K562 (cell line): ENCODE data around the gene TSPAN15. TPM values are rescaled to one million over a fixed set of nuclear protein-coding genes. Genes with fewer than 3 reads are reported as not detected.
A peak's percentile ranks its signal among the peaks of the same experiment; 100 is the strongest.

Experiments used
- BHLHE40 ChIP-seq: IDR thresholded peaks from 2 replicates; pipeline ENCODE4 v1.6.1; 2011; ENCODE audit warnings: low read length, improper control_type of control experiment
- CC2D1A ChIP-seq: fragments of 450-650 bp; IDR thresholded peaks from 2 replicates; pipeline ENCODE4 v1.6.1; 2017; ENCODE audit warnings: mild to moderate bottlenecking
- CTBP1 ChIP-seq: fragments of 450-650 bp; IDR thresholded peaks from 2 replicates; pipeline ENCODE4 v1.6.1; 2016; ENCODE audit warnings: borderline replicate concordance
- CTCFL ChIP-seq: IDR thresholded peaks from 2 replicates; pipeline ENCODE4 v1.6.1; 2011; ENCODE audit warnings: borderline replicate concordance, low read depth, mild to moderate bottlenecking, moderate library complexity, low read length; ENCODE audit not compliant: insufficient read depth, poor library complexity, severe bottlenecking
- RCOR1 ChIP-seq, 2 experiments: IDR thresholded peaks; 2 replicates each; pipeline ENCODE4 v1.6.1; 2012; ENCODE audit warnings: low read depth in 2 of 2, low read length in 2 of 2, borderline replicate concordance in 1 of 2, improper control_type of control experiment in 1 of 2
- RFX1 ChIP-seq: fragments of 450-650 bp; IDR thresholded peaks from 2 replicates; pipeline ENCODE4 v1.6.1; 2016; ENCODE audit warnings: mild to moderate bottlenecking, moderate library complexity
- SOX6 ChIP-seq: fragments of 450-650 bp; IDR thresholded peaks from 2 replicates; pipeline ENCODE4 v1.6.1; 2014; ENCODE audit warnings: mild to moderate bottlenecking
- SRF ChIP-seq, 2 experiments: fragments of 250-450, 450-650 bp in 1 of 2; sonication (Bioruptor Pico) in 1 of 2; sonication (generic) in 1 of 2; formaldehyde crosslinking; IDR thresholded peaks; 2 replicates each; pipeline versions ENCODE4 v1.5.0 to v1.5.1; 2020 to 2022; ENCODE audit warnings: mild to moderate bottlenecking in 1 of 2, missing genetic modification reagents in 1 of 2
- STAG1 ChIP-seq: sonication (generic); formaldehyde crosslinking; IDR thresholded peaks from 2 replicates; pipeline ENCODE4 v1.5.0; 2020; ENCODE audit warnings: missing genetic modification reagents, borderline replicate concordance
- ZNF124 ChIP-seq: sonication (generic); formaldehyde crosslinking; IDR thresholded peaks from 2 replicates; pipeline ENCODE4 v1.8.1; 2022; ENCODE audit warnings: missing genetic modification reagents
- polyA plus RNA-seq, 8 experiments: library from polyadenylated mRNA; depleted of rRNA in 4 of 8; stranded (reverse) in 5 of 8; unstranded in 3 of 8; fragments of >200 nt; fragmentation: Nextera tagmentation in 2 of 8; fragmentation: Illumina TruSeq in 1 of 8; extraction: Ambion mirVana in 2 of 8; extraction: Trizol in 1 of 8; gene quantifications; 2 replicates each; pipeline versions ENCODE4 v1.2.1 to v1.2.3, GENCODE V29; 2011 to 2014; ENCODE audit warnings: inconsistent platforms in 1 of 8, missing spikeins in 1 of 8
- total RNA-seq, 7 experiments: library from RNA; depleted of rRNA in 6 of 7; stranded (reverse); fragments of >200 nt in 6 of 7; fragmentation: Illumina TruSeq in 2 of 7; extraction: Trizol in 2 of 7; gene quantifications; 2 replicates each; pipeline versions ENCODE4 v1.2.1 to v1.2.3, GENCODE V29; 2011 to 2021; ENCODE audit warnings: low replicate concordance in 1 of 7
- TF ChIP-seq, protein P1 (sequence below), 3 experiments: IDR thresholded peaks in 2 of 3; conservative IDR thresholded peaks in 1 of 3; 2 replicates each; pipeline ENCODE4 v1.5.1; 2011 to 2012; ENCODE audit warnings: low read length in 3 of 3, mild to moderate bottlenecking in 3 of 3, control low read depth in 2 of 3, improper control_type of control experiment in 1 of 3, inconsistent platforms in 1 of 3, low read depth in 1 of 3, mixed read lengths in 1 of 3, moderate library complexity in 1 of 3; ENCODE audit not compliant: insufficient read depth in 2 of 3
- TF ChIP-seq, protein P2 (sequence below), 2 experiments: fragments of 450-650 bp; formaldehyde crosslinking in 1 of 2; IDR thresholded peaks; 2 replicates each; pipeline versions ENCODE4 v1.4.0 to v1.6.1; 2014 to 2020; ENCODE audit warnings: mild to moderate bottlenecking in 2 of 2, borderline replicate concordance in 1 of 2, low read depth in 1 of 2

TSPAN15 gene
- total and polyA plus RNA-seq, 9 of the 15 experiments (the other 6 are each of a cell fraction or from before 2014, with no cell fraction given) = 0.33 to 1.0 (median 0.45) TPM; not detected in 2

DNA sequence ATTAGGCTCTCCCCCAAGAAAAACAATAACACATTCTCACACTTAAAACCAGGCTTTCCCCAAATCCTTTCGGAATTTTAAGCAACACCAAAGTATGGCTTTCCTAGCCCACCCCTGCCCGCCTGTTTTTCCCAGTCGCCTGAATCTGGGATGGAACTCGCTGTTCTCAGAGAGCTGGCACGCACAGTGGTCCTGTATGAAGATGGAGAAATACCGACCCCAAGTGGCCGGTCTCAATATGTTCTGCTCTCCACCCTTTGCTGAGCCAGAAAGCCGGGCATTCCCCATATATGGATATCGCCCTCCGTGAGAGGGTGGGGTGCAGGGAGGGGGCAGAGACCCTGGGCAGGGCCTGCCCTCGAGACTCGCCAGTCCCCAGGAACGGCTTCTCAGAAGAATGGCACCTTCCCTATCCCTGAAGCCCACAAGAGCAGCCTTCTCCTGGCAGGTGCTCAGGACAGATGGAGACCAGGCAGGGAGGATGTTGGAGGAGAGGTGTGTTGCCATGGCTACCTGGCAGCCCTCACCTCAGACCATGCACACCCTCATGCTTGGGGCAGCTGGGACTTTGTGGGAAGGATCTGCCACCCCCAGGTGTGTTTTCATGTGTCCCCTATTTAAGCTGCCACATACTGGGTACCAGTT lies 37.9 kb upstream of the TSPAN15 start (continued):
- TF ChIP-seq, protein P1, sequence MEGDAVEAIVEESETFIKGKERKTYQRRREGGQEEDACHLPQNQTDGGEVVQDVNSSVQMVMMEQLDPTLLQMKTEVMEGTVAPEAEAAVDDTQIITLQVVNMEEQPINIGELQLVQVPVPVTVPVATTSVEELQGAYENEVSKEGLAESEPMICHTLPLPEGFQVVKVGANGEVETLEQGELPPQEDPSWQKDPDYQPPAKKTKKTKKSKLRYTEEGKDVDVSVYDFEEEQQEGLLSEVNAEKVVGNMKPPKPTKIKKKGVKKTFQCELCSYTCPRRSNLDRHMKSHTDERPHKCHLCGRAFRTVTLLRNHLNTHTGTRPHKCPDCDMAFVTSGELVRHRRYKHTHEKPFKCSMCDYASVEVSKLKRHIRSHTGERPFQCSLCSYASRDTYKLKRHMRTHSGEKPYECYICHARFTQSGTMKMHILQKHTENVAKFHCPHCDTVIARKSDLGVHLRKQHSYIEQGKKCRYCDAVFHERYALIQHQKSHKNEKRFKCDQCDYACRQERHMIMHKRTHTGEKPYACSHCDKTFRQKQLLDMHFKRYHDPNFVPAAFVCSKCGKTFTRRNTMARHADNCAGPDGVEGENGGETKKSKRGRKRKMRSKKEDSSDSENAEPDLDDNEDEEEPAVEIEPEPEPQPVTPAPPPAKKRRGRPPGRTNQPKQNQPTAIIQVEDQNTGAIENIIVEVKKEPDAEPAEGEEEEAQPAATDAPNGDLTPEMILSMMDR (IDR thresholded peaks at IDR 0.05 in 2 of 3, conservative IDR thresholded peaks at IDR 0.05 in 1 of 3; ENCODE audit: insufficient read depth in 2 of 3, low read depth in 1 of 3, low read length in 3 of 3) = peak; percentile 82 to 89 (median 85)
- TF ChIP-seq RFX1 = peak; percentile 77
- no peak for TF ChIP-seq CTCFL
- peak; percentile 9; the same call in 1 of the 2 replicates for TF ChIP-seq BHLHE40
- TF ChIP-seq CC2D1A = 0 out of 2 replicates have a peak, but pooled peaks have one; percentile 15
- peak; percentile 92 for TF ChIP-seq STAG1 (CRISPR knock-in tag)
- TF ChIP-seq ZNF124 (CRISPR knock-in tag) = no peak
- TF ChIP-seq, protein P2, sequence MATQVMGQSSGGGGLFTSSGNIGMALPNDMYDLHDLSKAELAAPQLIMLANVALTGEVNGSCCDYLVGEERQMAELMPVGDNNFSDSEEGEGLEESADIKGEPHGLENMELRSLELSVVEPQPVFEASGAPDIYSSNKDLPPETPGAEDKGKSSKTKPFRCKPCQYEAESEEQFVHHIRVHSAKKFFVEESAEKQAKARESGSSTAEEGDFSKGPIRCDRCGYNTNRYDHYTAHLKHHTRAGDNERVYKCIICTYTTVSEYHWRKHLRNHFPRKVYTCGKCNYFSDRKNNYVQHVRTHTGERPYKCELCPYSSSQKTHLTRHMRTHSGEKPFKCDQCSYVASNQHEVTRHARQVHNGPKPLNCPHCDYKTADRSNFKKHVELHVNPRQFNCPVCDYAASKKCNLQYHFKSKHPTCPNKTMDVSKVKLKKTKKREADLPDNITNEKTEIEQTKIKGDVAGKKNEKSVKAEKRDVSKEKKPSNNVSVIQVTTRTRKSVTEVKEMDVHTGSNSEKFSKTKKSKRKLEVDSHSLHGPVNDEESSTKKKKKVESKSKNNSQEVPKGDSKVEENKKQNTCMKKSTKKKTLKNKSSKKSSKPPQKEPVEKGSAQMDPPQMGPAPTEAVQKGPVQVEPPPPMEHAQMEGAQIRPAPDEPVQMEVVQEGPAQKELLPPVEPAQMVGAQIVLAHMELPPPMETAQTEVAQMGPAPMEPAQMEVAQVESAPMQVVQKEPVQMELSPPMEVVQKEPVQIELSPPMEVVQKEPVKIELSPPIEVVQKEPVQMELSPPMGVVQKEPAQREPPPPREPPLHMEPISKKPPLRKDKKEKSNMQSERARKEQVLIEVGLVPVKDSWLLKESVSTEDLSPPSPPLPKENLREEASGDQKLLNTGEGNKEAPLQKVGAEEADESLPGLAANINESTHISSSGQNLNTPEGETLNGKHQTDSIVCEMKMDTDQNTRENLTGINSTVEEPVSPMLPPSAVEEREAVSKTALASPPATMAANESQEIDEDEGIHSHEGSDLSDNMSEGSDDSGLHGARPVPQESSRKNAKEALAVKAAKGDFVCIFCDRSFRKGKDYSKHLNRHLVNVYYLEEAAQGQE (IDR thresholded peaks at IDR 0.05; ENCODE audit: borderline replicate concordance) = peak; percentile 50; the same call in 1 of the 2 replicates
- TF ChIP-seq, protein P2 (CRISPR knock-in tag; IDR thresholded peaks at IDR 0.05; ENCODE audit: low read depth) = no peak
- 0 out of 2 replicates have a peak, but pooled peaks have one; percentile 10 for TF ChIP-seq CTBP1
- TF ChIP-seq SOX6 = no peak
- TF ChIP-seq RCOR1 (IDR thresholded peaks at IDR 0.05; ENCODE audit: borderline replicate concordance in 1 of 2, low read depth in 2 of 2, low read length in 2 of 2) = 0 out of 4 replicates have a peak, but pooled peaks of 1 of the 2 experiments have one; percentile 7
- TF ChIP-seq SRF (CRISPR knock-in tag; IDR thresholded peaks at IDR 0.05) = peak in 1 of 2 experiments; percentile 97; a peak in 3 of 4 replicates
